Dermis microvascular lymphatic vessel endothelial cell (primary cell): Measurements from ENCODE around the gene SLC14A1. TPM values are rescaled to one million over a fixed set of nuclear protein-coding genes. Genes with fewer than 3 reads are reported as not detected.

Experiments
- DNase-seq, 2 donors: peaks; one replicate each; pipeline versions ENCODE4 v3.0.0 to v3.0.0-alpha.2; 2010; ENCODE audit warnings: low read depth in 2 of 2
- total RNA-seq: library from RNA; depleted of rRNA; stranded (reverse); fragments of >200 nt; gene quantifications from 2 replicates; pipeline ENCODE4 v1.2.1, GENCODE V29; 2014

The SLC14A1 gene
- total RNA-seq, 1 donor from 2014 or later = not detected

DNA sequence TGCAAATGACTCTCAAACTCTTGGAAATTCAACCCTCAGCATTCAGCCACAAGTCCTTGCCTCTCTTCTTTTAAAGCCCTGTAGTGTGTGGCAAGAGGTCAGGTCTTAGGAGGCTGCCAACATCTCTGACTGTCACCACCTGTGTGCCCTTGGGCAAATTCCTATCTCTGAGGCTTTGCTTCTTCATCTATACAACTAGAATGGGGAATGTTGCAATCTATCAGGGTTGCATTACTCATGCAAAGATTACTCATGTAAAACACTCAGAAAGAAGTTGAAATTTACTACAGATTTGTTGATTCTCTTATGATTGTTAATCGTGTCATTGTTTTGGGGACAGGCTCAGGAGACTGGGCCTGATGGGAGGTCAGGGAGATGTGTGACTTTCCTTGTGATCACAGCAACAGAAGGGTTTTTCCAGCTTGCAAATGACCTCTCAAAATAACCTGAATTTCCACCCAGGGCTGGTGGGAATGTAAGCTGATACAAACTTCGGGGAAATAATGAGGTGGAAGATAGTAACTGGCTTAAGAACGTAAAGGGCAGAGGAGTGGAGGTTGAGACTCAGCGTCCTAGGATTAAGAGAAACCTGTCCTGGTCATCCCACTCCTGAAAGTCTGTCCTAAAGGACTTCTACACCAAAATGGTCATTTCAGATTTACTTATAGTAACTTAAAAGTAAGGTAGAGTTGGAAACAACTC, 69.4 kb downstream of the SLC14A1 start:
- no peak for DNase-seq

GRCh38 chr18:45801416-45802004, 77.5 kb downstream of the SLC14A1 start:
- DNase-seq = peak in 1 of 2 donors; percentile 5

Other genes starting within 250 kb of the SLC14A1 start
- not detected in 2 replicates for gene SLC14A2, start 108.7 kb upstream of the SLC14A1 start, total RNA-seq
- under 0.01 and 0.13 TPM in 2 replicates for gene SIGLEC15, start 101.5 kb downstream of the SLC14A1 start, total RNA-seq
- 9.2 and 14.8 TPM in 2 replicates for gene EPG5, start 243.1 kb downstream of the SLC14A1 start, total RNA-seq